ENCODE results near the gene ALDH1A1.
A peak's percentile ranks its signal among the peaks of the same experiment; 100 is the strongest.
"Not testable (repeated sequence)": the region's sequence is repeated elsewhere in the genome, so short reads cannot be mapped to it uniquely, and the experiment has no call there.

Gene ALDH1A1

DNA sequence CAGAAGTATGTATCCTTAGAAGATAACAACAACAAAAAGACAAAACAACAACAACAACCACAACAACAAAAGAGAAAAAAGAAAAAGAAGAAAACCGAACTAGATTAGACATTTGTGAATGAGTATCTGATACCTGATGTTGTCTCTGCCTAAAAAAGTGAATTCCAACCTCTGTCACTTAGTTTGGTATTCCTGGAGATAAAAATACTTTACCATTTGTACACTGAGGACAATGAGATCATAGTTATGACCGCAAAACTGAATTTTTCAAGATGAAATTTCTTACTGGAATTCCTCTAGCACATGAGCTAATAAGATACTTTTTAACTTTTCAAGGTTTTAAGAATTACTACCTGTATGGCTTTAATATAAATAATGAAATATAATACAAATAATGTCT is 54.5 kb downstream of the ALDH1A1 start:
- DNase-seq = no peak

DNA sequence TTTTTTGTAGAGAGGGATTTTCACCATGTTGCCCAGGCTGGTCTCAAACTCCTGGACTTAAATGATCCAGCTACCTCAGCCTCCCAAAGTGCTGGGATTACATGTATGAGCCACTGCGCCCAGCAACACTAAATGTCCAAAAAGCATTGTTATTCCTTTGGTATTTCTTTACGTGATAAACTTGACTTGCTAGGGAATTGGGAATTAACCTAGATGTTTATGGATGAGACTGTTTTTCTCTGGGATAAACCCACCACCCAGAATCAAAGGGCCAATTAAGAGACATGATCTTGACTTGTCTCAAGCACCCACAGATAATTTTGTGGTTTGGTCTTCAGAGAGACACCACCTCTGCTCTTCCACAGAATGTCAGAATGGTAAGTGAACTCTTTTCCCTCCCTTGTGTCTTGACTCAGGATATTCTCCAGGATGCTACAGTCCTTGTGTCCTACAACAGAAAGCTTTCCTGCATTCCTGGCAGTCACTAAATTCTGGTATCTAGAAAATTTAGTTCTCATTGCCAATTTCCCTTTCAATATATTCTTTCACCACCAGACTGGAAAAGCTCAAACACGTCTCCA is 55.7 kb downstream of the ALDH1A1 start:
- no peak for DNase-seq

DNA sequence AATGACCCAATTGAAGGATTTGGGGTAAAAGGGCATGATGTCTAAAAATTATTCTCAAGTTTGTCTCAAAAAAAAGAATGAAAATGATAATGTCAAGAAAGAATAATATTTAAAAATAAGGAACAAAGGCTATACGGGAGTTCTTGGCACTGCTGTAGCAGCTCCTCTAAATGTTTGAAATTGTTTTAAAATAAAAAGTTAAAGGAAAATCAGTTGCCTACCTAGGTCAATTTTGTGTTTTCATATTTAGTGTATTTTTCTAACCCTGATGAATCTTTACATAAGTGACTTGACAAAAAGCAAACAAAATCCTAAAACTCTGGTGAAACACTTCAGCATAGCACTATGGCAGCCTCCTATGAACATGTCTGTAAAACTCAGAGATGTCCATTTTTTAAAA is 56.4 kb downstream of the ALDH1A1 start:
- no peak for DNase-seq

DNA sequence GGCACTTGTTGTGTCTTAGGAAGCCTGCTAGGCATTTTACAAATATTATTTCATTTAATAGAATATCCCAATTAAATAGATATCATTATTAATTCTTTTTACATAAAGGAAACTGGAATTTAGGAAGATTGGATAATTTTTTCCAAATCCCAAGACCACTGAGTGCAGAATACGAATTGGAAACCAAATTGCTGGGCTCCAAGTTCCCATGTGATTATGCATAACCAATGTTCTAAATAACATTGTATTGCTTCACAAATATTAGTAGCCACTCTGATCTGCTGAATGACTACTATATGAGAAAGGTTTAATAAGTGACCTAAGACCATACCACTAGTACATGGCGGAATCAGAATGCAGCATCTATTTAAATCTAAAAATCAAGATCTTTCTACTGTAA is 57.7 kb downstream of the ALDH1A1 start:
- no peak for DNase-seq

DNA sequence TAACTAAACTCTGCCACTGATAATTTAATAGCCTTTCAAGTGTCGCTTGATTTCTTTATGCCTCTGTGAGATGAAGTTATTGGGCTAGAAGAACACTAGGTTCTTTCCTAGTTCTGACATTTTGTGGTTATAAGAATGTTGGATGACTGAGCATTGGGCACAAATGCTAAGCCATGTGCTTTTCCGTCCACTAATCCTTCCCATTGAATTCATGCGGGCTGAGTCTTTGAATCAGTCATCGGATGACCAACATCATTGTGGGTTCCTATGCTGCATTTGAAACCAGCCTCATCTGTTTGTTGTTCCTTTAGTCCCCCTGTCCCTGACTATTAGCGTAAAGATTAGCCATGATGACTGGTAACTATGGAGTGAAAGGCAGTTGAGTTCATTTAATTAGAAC is 58.5 kb downstream of the ALDH1A1 start:
- DNase-seq = no peak

DNA sequence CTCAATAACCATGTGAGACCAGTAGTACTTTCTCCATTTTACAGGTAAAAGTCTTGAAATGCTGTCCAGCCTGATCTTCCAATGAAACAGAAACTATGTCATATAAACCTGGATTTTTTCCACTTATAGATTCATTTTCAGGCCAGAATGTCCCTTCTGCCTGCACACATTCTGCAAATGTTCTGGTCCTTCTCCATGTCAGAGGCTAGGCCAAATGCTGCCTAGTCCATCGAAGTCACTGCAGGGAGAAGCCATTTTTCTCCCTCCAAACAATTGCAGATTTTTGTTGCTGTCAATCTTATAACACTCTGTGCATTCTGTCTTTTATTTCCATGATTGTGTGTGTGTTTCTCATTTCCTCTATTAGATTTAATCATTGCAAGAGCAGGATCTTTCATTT is 59.4 kb downstream of the ALDH1A1 start:
- DNase-seq = no peak

DNA sequence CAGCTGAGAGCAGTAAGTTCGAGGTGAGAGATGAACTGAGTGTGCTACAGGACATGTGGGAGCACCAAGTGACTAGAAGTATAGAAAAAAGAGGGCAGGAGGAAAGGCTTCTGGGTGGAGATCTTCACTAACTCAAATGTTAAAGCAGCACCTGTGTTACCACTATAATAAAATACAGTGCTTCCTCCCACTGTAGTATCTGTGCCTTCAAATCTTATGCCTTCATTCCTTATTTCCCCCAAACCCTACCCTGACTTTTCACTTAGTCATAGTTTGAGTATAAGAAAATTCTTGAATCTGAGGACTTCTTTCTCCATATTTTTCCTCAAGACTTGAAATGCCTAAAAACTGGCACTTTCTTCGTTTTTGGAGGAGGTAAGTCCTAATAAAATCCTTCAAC is 61.8 kb downstream of the ALDH1A1 start:
- no peak for DNase-seq

DNA sequence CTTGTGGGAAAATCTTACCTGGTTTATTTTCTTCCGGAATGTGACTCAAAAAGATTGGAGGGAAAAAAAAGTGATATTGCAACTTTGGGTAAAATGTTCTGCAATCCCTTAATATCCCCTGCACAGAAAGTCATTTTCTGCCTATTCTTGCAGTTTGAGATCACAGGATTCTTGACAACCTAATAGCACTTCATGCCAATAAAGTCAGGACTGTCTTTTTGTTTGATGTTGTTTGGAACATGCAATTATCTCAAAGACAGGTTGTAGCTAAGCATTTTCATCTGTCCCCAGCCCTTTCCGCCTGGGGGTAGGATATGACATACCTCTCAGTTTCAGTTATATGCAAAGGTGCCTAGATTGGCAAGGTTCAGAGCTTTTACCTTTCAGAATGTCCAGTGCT is 63.9 kb downstream of the ALDH1A1 start:
- no peak for DNase-seq

DNA sequence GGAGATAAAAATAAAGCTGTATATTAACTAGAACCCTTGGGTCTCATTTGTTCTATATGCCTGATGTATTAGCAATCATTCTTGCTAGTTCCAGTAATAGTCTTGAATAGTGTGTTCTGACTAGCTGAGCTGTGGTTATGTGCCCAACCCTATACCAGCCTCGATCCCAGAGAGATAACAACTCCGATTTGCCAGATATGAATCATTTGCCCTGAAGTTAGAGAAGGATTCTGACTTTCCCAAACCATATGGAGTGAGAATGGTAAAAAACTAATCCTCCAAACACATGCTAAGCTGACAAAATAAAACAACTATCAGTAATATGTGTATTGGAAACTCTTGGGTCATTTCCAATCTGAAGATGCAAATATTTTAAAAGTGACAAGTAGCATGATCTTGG is 64.8 kb downstream of the ALDH1A1 start:
- no peak for DNase-seq

DNA sequence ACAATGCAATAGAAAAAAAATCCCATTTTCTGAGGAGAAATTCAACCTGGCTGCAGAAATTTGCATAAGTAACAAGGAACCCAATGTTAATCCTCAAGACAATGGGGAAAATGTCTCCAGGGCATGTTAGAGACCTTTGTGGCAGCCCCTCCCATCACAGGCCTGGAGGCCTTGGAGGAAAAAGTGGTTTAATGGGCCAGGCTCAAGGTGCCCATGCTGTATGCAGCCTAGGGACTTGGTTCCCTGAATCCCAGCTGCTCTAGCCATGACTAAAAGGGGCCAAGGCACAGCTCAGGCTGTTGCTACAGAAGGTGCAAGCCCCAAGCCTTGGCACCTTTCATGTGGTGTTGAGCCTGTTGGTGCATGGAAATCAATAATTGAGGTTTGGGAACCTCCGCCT is 66.5 kb downstream of the ALDH1A1 start:
- DNase-seq = no peak

DNA sequence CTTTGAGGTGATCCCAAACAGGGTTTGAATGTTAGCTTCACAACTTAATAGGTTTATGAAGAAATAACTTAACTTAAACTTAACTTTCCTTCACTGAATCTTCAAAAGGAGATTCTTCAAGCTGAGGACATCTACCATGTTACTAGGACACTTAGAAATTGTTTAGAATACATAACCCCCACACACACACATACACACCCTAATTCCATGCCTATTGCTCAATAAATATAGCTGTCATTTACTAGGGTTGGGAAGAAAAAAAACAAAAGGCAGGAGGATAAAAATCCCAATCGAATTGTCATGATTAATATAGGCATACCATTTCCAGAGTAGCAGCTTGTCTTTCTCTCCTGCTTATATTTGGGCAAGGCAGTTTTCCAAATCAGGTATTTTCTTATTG is 68.3 kb downstream of the ALDH1A1 start:
- DNase-seq = no peak

DNA sequence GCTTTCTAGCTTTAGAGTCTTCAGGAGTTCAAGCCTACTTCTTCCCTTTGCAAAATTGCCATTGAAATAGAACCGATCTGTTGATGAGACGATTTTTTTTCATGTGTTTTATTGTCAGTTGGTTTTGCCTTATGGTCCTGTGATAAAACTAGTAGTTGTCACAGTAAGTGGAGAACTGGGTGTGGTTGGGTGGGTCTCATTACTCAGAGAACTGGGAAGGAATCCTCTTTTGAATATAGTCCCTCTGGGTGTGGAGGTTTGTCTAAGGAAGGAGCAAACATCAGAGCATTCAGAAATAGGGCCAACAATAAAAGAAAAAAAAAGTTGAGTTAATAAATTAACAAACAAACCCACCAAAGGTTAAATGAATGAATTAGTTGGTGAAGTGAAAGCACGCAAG is 69.0 kb downstream of the ALDH1A1 start:
- DNase-seq = no peak

DNA sequence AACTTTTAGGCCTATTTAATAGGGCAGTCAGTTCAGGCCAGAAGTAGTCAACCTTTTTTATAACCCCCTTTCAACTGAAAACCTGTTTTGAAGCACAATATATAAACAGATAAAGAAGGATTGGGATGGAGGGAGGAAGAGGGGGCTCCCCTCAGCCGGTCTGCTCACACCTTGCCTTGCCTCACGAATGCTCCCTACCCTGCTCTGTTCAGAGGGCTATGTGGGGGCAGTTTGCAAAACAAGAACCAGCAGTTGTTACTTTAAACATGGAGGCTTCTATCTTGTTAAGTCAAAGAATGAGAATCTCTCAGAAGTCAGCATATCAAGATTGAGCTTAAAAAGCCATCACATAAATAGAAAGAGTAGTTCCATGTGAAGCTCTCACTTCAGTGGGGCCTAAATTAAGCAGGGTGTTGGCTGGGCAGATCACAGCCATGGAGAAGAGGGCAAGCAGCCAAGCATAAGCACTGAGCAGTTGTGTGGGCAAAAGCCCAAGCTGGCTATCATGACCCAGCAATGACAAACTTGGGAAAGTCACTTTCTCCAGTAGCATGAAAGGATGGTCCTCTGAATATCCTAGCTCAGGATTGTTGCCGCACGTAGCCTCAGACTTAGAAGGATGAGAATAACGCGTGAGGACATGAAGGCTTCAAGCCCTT is 70.6 kb downstream of the ALDH1A1 start:
- DNase-seq = peak in 2 of 51 donors; percentile 0 to 3

DNA sequence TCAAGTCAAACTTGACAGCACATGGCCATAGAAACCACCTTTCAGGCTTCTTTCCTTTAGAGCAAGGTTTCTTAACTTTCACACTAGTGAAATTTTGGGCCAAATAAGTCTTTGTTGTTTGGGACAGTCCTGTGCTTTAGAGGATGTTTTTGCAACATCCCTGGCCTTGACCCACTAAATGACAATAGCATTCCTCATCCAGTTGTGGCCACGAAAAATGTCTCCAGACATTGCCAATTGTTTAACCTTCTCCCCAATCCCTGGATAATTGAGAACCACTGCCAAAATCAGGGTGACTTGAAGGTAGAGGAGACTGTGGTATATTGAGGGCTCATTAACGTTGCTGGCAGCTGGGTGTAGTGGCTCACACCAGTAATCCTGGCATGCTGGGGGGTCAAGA is 72.0 kb downstream of the ALDH1A1 start:
- DNase-seq = no peak

DNA sequence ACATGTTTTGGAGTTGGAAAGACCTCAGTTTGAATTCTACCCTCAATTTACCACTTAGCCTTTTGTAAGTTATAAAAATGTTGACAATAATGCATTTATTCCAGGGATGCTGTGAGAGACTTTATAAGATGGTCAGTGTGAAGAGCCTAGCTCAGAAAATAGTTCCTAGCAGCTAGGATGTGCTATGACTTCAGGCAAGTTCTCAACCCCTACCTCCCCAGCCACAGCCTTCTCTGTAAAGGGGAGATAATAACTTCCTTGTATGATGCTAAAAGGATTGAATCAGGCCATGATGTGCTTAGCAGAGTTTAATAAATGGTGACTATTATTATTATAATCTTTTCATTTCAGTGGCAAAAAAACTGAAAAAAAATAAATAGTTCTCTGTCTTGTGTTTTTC is 77.6 kb downstream of the ALDH1A1 start:
- no peak for DNase-seq

DNA sequence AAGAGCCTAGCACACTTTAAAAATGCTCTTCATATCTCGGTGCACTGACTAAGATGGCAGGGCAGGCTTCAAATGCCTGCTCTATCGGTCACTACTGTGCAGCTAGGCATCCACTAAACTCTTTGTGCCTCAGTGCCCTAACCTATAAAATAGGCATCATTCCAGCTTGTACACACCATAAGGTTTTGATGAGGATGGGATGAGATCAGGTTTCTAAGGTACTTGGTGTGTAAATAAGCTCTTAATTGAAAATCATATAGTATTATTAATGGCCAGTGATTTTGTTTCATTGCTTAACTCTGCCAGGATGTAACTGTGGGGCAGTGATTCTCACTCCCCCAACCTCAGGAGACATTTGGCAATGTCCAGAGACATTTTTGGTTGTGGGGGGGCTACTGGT is 78.5 kb downstream of the ALDH1A1 start:
- no peak for DNase-seq

DNA sequence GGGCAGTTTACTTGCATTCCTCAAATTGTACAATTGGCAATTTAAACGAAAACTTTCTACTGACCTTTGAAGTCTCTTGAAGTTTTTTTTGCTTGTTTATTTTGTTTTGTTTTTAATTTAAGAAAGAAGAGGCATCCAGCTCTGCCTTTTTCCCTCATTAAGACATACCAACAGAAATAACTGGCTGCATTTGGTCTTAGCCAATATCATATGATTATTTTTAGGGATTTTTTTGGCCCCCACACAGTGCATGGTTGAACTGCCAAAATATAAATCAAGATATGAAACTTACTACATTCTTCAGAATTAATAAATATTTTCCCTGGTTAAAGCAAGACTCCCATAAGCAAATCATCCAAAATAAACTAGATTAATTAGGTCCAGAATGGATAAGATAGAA is 79.4 kb downstream of the ALDH1A1 start:
- DNase-seq = no peak

DNA sequence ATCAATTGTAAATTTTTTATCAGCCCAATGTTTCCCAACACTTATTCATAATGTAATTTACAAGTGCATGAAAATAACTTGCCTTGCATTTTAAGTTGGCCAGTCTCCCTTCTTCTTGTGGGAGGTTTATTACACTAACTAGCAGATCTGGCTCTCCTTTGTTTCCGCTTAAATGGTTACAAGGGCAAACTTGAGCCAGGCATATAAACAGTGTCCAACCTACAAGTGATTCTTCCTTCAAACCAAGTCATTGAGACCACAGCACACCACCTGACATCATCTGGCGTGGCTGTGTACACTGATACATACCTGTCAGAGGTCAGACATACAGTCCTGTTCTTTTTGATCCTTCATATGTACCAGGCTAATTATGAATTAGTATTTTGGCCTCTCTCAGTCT is 80.1 kb downstream of the ALDH1A1 start:
- DNase-seq = no peak

DNA sequence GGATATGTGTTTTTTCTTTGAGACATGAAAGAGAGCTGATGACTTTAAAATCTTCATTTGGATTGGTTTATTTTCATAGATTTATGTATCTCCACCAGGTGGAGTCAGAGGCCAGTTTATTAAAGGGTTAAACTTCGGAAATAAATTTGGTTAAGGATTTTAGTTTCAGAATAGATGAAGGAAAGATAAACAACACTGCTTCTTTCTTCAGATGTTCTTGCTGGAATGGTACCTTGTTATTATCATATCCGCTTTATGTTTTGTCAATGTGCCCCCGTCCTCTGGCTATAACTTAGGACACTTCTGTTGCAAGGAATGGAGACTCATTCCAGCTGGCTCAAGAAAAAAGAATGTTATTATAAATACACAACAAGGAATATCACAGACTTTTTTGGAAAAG is 81.2 kb downstream of the ALDH1A1 start:
- no peak for DNase-seq

DNA sequence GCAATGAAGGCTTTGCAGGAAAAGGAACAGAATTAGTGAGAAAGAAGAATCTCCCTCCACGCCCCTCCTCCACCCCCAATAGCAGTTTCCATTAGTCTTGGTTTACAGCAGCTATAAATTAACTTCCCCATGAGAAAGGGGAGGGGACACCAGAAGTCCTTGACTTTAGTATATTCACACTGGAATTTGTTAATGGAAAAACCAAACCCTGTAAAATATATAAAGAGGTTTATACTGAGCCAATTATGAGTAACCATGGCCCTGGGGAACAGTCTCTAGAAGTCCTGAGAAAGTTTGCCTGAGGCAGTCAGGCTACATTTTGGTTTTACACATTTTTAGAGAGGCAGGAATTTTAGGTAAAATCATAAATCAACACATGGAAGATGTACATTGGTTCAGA is 88.5 kb downstream of the ALDH1A1 start:
- no peak for DNase-seq

DNA sequence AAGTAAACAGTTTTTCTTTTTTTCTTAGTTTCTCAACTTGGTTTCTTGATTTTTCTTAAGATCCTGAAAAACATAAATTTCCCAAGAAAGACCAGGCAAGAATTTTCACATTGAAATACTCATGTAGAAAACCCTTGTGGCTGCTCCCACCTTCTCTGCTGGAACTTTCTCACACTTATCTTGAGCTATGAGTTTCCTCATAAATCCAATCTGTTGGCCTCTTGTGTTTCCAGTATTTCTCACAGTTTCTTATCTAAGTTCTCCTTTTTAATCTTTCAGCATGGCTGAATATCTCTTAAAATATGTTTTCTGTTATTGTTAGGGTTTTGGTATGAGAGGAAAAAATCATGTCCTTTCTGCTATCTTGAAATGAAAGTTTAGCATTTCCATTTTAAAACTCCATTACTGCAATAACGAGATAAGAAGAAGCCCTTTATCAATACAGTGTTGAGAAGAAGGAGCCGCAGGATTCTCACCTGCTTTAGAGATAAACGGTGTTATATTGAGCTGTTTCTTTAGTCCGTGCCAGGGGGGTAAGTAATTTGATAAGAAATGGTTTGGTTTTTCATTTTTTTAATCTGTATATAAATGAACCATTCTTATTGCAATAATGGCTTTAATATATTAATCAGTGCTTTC is 89.3 kb downstream of the ALDH1A1 start:
- no peak for DNase-seq

DNA sequence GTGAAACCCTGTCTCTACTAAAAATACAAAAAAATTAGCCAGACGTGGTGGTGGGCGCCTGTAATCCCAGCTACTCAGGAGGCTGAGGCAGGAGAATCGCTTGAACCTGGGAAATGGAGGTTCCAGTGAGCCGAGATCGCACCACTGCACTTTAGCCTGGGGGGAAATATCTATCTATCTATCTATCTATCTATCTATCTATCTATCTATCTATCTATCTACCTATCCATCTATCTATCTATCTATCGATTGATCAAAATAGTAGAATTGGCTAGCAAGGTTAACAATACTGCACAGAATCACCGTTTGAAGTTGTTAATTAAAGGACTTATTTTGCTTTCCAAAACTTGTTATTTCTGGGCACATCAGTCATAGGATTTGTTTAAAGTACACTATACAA is 90.1 kb downstream of the ALDH1A1 start:
- DNase-seq = not testable (repeated sequence)

DNA sequence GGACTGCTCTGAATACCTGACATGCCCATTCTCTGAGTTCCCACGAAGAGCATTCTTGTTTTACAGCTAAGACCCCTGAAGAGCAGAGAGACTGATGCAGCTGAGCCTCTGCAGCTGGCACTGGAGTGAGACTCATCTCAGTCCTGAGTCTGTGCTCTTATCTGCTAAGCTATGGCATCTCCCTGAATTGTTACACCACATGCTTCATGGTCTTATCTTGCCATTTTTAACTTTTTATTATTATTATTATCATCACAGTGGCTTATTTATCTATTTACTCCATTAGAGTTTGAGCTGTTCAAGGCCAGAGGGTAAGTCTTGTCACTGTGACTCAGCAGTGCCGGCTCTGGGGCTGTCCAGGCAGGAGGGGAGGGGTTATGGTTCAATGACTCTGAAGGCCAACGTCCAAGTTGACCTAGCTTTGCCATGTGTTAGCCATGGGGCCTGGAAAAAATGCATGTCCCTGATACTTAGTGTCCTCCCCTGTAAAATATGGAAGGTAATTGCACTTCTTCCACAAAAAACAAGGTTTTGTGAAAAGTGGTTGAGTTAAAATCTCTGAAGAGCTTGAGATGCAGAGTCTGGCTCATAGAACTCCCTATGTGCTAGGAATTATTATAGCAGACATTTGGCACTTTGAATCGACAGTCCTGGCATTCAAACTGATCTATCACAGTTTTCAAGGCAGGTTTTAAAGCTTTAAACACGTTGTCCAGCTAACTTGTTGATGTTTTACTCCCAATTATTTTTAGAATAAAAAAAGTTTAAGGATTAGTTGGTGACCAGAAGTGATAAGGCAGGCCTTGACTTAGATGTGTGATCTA is 94.6 kb downstream of the ALDH1A1 start:
- DNase-seq = no peak

All from hypothalamus (tissue), 51 donors.